ENCODE measurements around the gene PPP2R2C.

PPP2R2C gene

GRCh38 chr4:6383009-6383404 is 89.4 kb downstream of the PPP2R2C start:
- no peak overlapping the region for H3K9ac ChIP-seq (ENCODE audit: low read depth in 1 of 2, low read length in 2 of 2)
- no peak overlapping the region for H3K27ac ChIP-seq (ENCODE audit: low read depth, low read length)
- H3K9me3 ChIP-seq (ENCODE audit: control insufficient read depth in 1 of 2, low read length in 2 of 2), result no peaks in the 10 kb centered on the region
- H3K27me3 ChIP-seq (ENCODE audit: control insufficient read depth in 1 of 2, insufficient read depth in 2 of 2, low read length in 2 of 2), result peaks cover 0 to 4% of the 10 kb centered on the region in 2 donors
- no peaks in the 10 kb centered on the region for H3K4me1 ChIP-seq (ENCODE audit: control insufficient read depth in 1 of 2, insufficient read depth in 2 of 2, low read length in 2 of 2)
- no peak overlapping the region for H3K4me3 ChIP-seq (ENCODE audit: low read depth in 1 of 2, low read length in 2 of 2)
- no peaks in the 10 kb centered on the region for H3K36me3 ChIP-seq (ENCODE audit: control insufficient read depth in 1 of 2, insufficient read depth in 2 of 2, low read length in 2 of 2)

GRCh38 chr4:6381571-6382123 is 90.8 kb downstream of the PPP2R2C start:
- Histone ChIP-seq H3K4me1 (ENCODE audit: control insufficient read depth in 1 of 2, insufficient read depth in 2 of 2, low read length in 2 of 2) (no peaks in the 10 kb centered on the region), H3K36me3 (ENCODE audit: control insufficient read depth in 1 of 2, insufficient read depth in 2 of 2, low read length in 2 of 2) (no peaks in the 10 kb centered on the region), H3K27me3 (ENCODE audit: control insufficient read depth in 1 of 2, insufficient read depth in 2 of 2, low read length in 2 of 2) (peaks cover 0 to 4% of the 10 kb centered on the region in 2 donors), H3K4me3 (ENCODE audit: low read depth in 1 of 2, low read length in 2 of 2) (no peak overlapping the region), H3K9ac (ENCODE audit: low read depth in 1 of 2, low read length in 2 of 2) (no peak overlapping the region), H3K9me3 (ENCODE audit: control insufficient read depth in 1 of 2, low read length in 2 of 2) (no peaks in the 10 kb centered on the region), H3K27ac (ENCODE audit: low read depth, low read length) (no peak overlapping the region)

GRCh38 chr4:6380746-6381410 is 91.5 kb downstream of the PPP2R2C start:
- H3K4me1 ChIP-seq (ENCODE audit: control insufficient read depth in 1 of 2, insufficient read depth in 2 of 2, low read length in 2 of 2), result no peaks in the 10 kb centered on the region
- no peaks in the 10 kb centered on the region for H3K36me3 ChIP-seq (ENCODE audit: control insufficient read depth in 1 of 2, insufficient read depth in 2 of 2, low read length in 2 of 2)
- no peak overlapping the region for H3K27ac ChIP-seq (ENCODE audit: low read depth, low read length)
- no peaks in the 10 kb centered on the region for H3K9me3 ChIP-seq (ENCODE audit: control insufficient read depth in 1 of 2, low read length in 2 of 2)
- H3K27me3 ChIP-seq (ENCODE audit: control insufficient read depth in 1 of 2, insufficient read depth in 2 of 2, low read length in 2 of 2), result peaks cover 0 to 4% of the 10 kb centered on the region in 2 donors
- H3K4me3 ChIP-seq (ENCODE audit: low read depth in 1 of 2, low read length in 2 of 2), result no peak overlapping the region
- no peak overlapping the region for H3K9ac ChIP-seq (ENCODE audit: low read depth in 1 of 2, low read length in 2 of 2)

GRCh38 chr4:6379767-6380745 is 92.4 kb downstream of the PPP2R2C start:
- H3K9me3 ChIP-seq (ENCODE audit: control insufficient read depth in 1 of 2, low read length in 2 of 2), result no peaks in the 10 kb centered on the region
- no peaks in the 10 kb centered on the region for H3K36me3 ChIP-seq (ENCODE audit: control insufficient read depth in 1 of 2, insufficient read depth in 2 of 2, low read length in 2 of 2)
- H3K4me1 ChIP-seq (ENCODE audit: control insufficient read depth in 1 of 2, insufficient read depth in 2 of 2, low read length in 2 of 2), result no peaks in the 10 kb centered on the region
- H3K4me3 ChIP-seq (ENCODE audit: low read depth in 1 of 2, low read length in 2 of 2), result no peak overlapping the region
- no peak overlapping the region for H3K27ac ChIP-seq (ENCODE audit: low read depth, low read length)
- no peak overlapping the region for H3K9ac ChIP-seq (ENCODE audit: low read depth in 1 of 2, low read length in 2 of 2)
- H3K27me3 ChIP-seq (ENCODE audit: control insufficient read depth in 1 of 2, insufficient read depth in 2 of 2, low read length in 2 of 2), result peaks cover 0 to 4% of the 10 kb centered on the region in 2 donors

GRCh38 chr4:6378493-6379445 is 93.6 kb downstream of the PPP2R2C start:
- Histone ChIP-seq H3K4me3 (ENCODE audit: low read depth in 1 of 2, low read length in 2 of 2) (no peak overlapping the region), H3K9ac (ENCODE audit: low read depth in 1 of 2, low read length in 2 of 2) (no peak overlapping the region), H3K36me3 (ENCODE audit: control insufficient read depth in 1 of 2, insufficient read depth in 2 of 2, low read length in 2 of 2) (no peaks in the 10 kb centered on the region), H3K27me3 (ENCODE audit: control insufficient read depth in 1 of 2, insufficient read depth in 2 of 2, low read length in 2 of 2) (peaks cover 0 to 4% of the 10 kb centered on the region in 2 donors), H3K4me1 (ENCODE audit: control insufficient read depth in 1 of 2, insufficient read depth in 2 of 2, low read length in 2 of 2) (no peaks in the 10 kb centered on the region), H3K9me3 (ENCODE audit: control insufficient read depth in 1 of 2, low read length in 2 of 2) (no peaks in the 10 kb centered on the region), H3K27ac (ENCODE audit: low read depth, low read length) (no peak overlapping the region)

GRCh38 chr4:6377626-6378492 is 94.6 kb downstream of the PPP2R2C start:
- no peak overlapping the region for H3K9ac ChIP-seq (ENCODE audit: low read depth in 1 of 2, low read length in 2 of 2)
- no peaks in the 10 kb centered on the region for H3K36me3 ChIP-seq (ENCODE audit: control insufficient read depth in 1 of 2, insufficient read depth in 2 of 2, low read length in 2 of 2)
- no peak overlapping the region for H3K27ac ChIP-seq (ENCODE audit: low read depth, low read length)
- no peak overlapping the region for H3K4me3 ChIP-seq (ENCODE audit: low read depth in 1 of 2, low read length in 2 of 2)
- peaks cover 0 to 4% of the 10 kb centered on the region in 2 donors for H3K27me3 ChIP-seq (ENCODE audit: control insufficient read depth in 1 of 2, insufficient read depth in 2 of 2, low read length in 2 of 2)
- no peaks in the 10 kb centered on the region for H3K4me1 ChIP-seq (ENCODE audit: control insufficient read depth in 1 of 2, insufficient read depth in 2 of 2, low read length in 2 of 2)
- H3K9me3 ChIP-seq (ENCODE audit: control insufficient read depth in 1 of 2, low read length in 2 of 2), result no peaks in the 10 kb centered on the region

GRCh38 chr4:6375620-6376295 is 96.7 kb downstream of the PPP2R2C start:
- Histone ChIP-seq H3K27me3 (ENCODE audit: control insufficient read depth in 1 of 2, insufficient read depth in 2 of 2, low read length in 2 of 2) (peaks cover 0 to 4% of the 10 kb centered on the region in 2 donors), H3K9ac (ENCODE audit: low read depth in 1 of 2, low read length in 2 of 2) (no peak overlapping the region), H3K4me3 (ENCODE audit: low read depth in 1 of 2, low read length in 2 of 2) (no peak overlapping the region), H3K36me3 (ENCODE audit: control insufficient read depth in 1 of 2, insufficient read depth in 2 of 2, low read length in 2 of 2) (no peaks in the 10 kb centered on the region), H3K27ac (ENCODE audit: low read depth, low read length) (no peak overlapping the region), H3K9me3 (ENCODE audit: control insufficient read depth in 1 of 2, low read length in 2 of 2) (no peaks in the 10 kb centered on the region), H3K4me1 (ENCODE audit: control insufficient read depth in 1 of 2, insufficient read depth in 2 of 2, low read length in 2 of 2) (no peaks in the 10 kb centered on the region)

GRCh38 chr4:6374575-6374974 is 97.8 kb downstream of the PPP2R2C start:
- H3K4me1 ChIP-seq (ENCODE audit: control insufficient read depth in 1 of 2, insufficient read depth in 2 of 2, low read length in 2 of 2), result no peaks in the 10 kb centered on the region
- H3K36me3 ChIP-seq (ENCODE audit: control insufficient read depth in 1 of 2, insufficient read depth in 2 of 2, low read length in 2 of 2), result no peaks in the 10 kb centered on the region
- no peak overlapping the region for H3K9ac ChIP-seq (ENCODE audit: low read depth in 1 of 2, low read length in 2 of 2)
- H3K27me3 ChIP-seq (ENCODE audit: control insufficient read depth in 1 of 2, insufficient read depth in 2 of 2, low read length in 2 of 2), result no peaks in the 10 kb centered on the region
- no peaks in the 10 kb centered on the region for H3K9me3 ChIP-seq (ENCODE audit: control insufficient read depth in 1 of 2, low read length in 2 of 2)
- H3K4me3 ChIP-seq (ENCODE audit: low read depth in 1 of 2, low read length in 2 of 2), result no peak overlapping the region
- H3K27ac ChIP-seq (ENCODE audit: low read depth, low read length), result no peak overlapping the region
